ENCODE results near the gene HSD17B2.

GRCh38 chr16:82049484-82049883, 14.4 kb downstream of the HSD17B2 start:
- TF ChIP-seq POLR2A (IDR thresholded peaks at IDR 0.05) (no peak), CTCF (IDR thresholded peaks at IDR 0.05 in 4 of 5, conservative IDR thresholded peaks at IDR 0.05 in 1 of 5) (no peak)

All from gastrocnemius medialis (tissue), 4 donors.